MCF 10A (cell line): Measurements from ENCODE around the gene MB. TPM values are rescaled to one million over a fixed set of nuclear protein-coding genes. Genes with fewer than 3 reads are reported as not detected.

Source experiments
- BruUV-seq: library from RNA; stranded (reverse); fragments of 400-500 nt; replicated peaks from 2 replicates; lab custom pipeline; 2021; lab: Mats Ljungman, UMichigan
- CTCF ChIA-PET: fragments of 300-600 bp; sonication (Branson Sonifier 250); formaldehyde crosslinking; extraction: SDS; loops from one replicate; lab custom pipeline; 2021; ENCODE audit warnings: antibody characterized with exemption, inconsistent platforms; lab: Yijun Ruan, JAX
- POLR2A ChIA-PET: fragments of 300-600, 350-650 bp; sonication (Branson Sonifier 250); formaldehyde crosslinking; extraction: SDS; loops from one replicate; lab custom pipeline; 2020; ENCODE audit warnings: antibody characterized with exemption, inconsistent platforms; lab: Yijun Ruan, JAX
- DNase-seq: peaks from one replicate; pipeline ENCODE4 v3.0.0-alpha.2; 2018; ENCODE audit not compliant: unreplicated experiment
- H3K27ac Mint-ChIP-seq: one replicate; pipeline ENCODE4 v1.8.0; 2022; ENCODE audit warnings: mild to moderate bottlenecking, low read depth, mixed read lengths; ENCODE audit not compliant: unreplicated experiment
- H3K27me3 Mint-ChIP-seq: one replicate; pipeline ENCODE4 v1.8.0; 2022; ENCODE audit warnings: mixed read lengths; ENCODE audit not compliant: insufficient read depth, unreplicated experiment
- H3K36me3 Mint-ChIP-seq: one replicate; pipeline ENCODE4 v1.8.0; 2022; ENCODE audit warnings: mild to moderate bottlenecking, moderate library complexity, mixed read lengths; ENCODE audit not compliant: insufficient read depth, unreplicated experiment
- H3K4me1 Mint-ChIP-seq: one replicate; pipeline ENCODE4 v1.8.0; 2022; ENCODE audit warnings: mixed read lengths; ENCODE audit not compliant: insufficient read depth, unreplicated experiment
- H3K4me3 Mint-ChIP-seq: one replicate; pipeline ENCODE4 v1.8.0; 2022; ENCODE audit warnings: mild to moderate bottlenecking, moderate library complexity, mixed read lengths; ENCODE audit not compliant: unreplicated experiment
- H3K9me3 Mint-ChIP-seq: one replicate; pipeline ENCODE4 v1.8.0; 2022; ENCODE audit warnings: mixed read lengths; ENCODE audit not compliant: unreplicated experiment
- CTCF ChIP-seq: fragments of 200-600 bp; IDR thresholded peaks from one replicate; pipeline ENCODE4 v1.8.0; 2022; ENCODE audit warnings: antibody characterized with exemption, mild to moderate bottlenecking; ENCODE audit not compliant: unreplicated experiment
- intact Hi-C: fragments of 100-400 bp; cut with micrococcal nuclease; formaldehyde crosslinking; loops from 2 replicates; pipeline ENCODE4 v1.14.1; 2022
- total RNA-seq: library from RNA; stranded (reverse); gene quantifications from 2 replicates; pipeline ENCODE4 v1.2.3, GENCODE V29; 2022

The MB gene
- total RNA-seq, 1 experiment from 2014 or later, result not detected

GRCh38 chr22:35605851-35606481 lies 11.2 kb downstream of the MB start:
- ChIA-PET POLR2A (interaction anchor here (0.7 kb wide), 1 partner anchor 43 kb away, joined by 3 read pairs; no protein-coding TSS in a partner anchor), CTCF (interaction anchor here (1.1 kb wide), 1 partner anchor 175 kb away, joined by 4 read pairs; no protein-coding TSS in a partner anchor)
- no TSS peak for BruUV-seq
- Mint-ChIP-seq H3K4me3 (no peak overlapping the region), H3K36me3 (peaks cover 6% of the 10 kb centered on the region), H3K4me1 (no peaks in the 10 kb centered on the region), H3K27ac (no peak overlapping the region), H3K27me3 (peaks cover 18% of the 10 kb centered on the region), H3K9me3 (no peaks in the 10 kb centered on the region)
- TF ChIP-seq CTCF, result no peak
- DNase-seq, result no peak
- intact Hi-C loops, result no loop called here

- intact Hi-C loops, result no loop called here
- Mint-ChIP-seq H3K27ac (no peak overlapping the region), H3K4me3 (no peak overlapping the region), H3K9me3 (no peaks in the 10 kb centered on the region), H3K36me3 (peaks cover 6% of the 10 kb centered on the region), H3K27me3 (peaks cover 18% of the 10 kb centered on the region), H3K4me1 (no peaks in the 10 kb centered on the region)
- no peak for DNase-seq
- no peak for TF ChIP-seq CTCF
- BruUV-seq, result no TSS peak
- ChIA-PET POLR2A (no interaction called here), CTCF (interaction anchor here (1.1 kb wide), 1 partner anchor 175 kb away, joined by 4 read pairs; no protein-coding TSS in a partner anchor)
Observed at GRCh38 chr22:35605369-35605680, 11.8 kb downstream of the MB start.

- no peak for DNase-seq
- intact Hi-C loops, result no loop called here
- Mint-ChIP-seq H3K4me1 (no peaks in the 10 kb centered on the region), H3K9me3 (no peaks in the 10 kb centered on the region), H3K4me3 (no peak overlapping the region), H3K27ac (no peak overlapping the region), H3K27me3 (peaks cover 18% of the 10 kb centered on the region), H3K36me3 (peaks cover 6% of the 10 kb centered on the region)
- POLR2A ChIA-PET, result no interaction called here
- BruUV-seq, result no TSS peak
- CTCF ChIA-PET, result interaction anchor here (0.9 to 1.1 kb wide), 2 partner anchors 22 to 174 kb away, joined by 4 read pairs; no protein-coding TSS in a partner anchor
- TF ChIP-seq CTCF, result no peak
Observed at GRCh38 chr22:35604621-35605368, 12.3 kb downstream of the MB start.
